HG03342 (cell line): ENCODE measurements around the gene MAP3K13.
"Not testable (repeated sequence)": the region's sequence is repeated elsewhere in the genome, so short reads cannot be mapped to it uniquely, and the experiment has no call there.

Experiments
- ATAC-seq: cut with Tn5 transposase; IDR thresholded peaks from one replicate; pipeline ENCODE4 v1.9.1; 2021; ENCODE audit warnings: mild to moderate bottlenecking, moderate library complexity; ENCODE audit not compliant: unreplicated experiment

MAP3K13 gene

DNA sequence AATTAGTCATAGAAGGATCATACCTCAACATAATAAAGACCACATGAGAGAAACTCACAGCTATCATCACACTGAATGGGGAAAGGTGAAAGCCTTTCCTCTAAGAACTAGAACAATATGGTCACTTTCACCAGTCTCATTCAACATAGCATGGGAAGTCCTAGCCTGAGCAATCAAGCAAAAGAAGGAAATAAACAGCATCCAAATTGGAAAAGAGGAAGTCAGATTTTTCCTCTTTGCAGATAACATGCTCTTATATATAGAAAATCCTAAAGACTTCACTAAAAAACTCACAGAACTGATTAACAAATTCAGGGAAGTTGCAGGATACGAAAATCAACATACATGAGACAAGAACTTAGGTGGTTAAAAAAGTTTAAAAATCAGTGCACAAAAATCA lies 24.7 kb downstream of the MAP3K13 start:
- no peak for ATAC-seq

DNA sequence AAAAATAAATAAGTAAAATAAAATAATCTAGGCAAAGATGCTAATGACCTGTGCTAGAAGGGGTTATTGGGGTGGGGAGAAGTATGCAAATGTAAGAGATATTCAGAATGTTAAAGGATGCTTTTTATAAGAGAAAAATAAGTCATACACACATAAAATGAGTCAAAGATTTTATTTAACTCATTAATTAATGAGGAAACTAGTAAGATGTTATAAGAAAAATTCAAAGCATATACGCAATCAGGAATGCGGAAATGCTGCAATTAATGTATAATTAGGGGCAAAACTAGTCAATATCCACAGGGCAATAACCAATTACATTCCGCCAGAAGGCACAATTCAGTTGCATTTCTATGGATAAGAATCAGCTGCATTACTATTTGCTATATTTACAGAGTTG lies 30.1 kb downstream of the MAP3K13 start:
- ATAC-seq: no peak

DNA sequence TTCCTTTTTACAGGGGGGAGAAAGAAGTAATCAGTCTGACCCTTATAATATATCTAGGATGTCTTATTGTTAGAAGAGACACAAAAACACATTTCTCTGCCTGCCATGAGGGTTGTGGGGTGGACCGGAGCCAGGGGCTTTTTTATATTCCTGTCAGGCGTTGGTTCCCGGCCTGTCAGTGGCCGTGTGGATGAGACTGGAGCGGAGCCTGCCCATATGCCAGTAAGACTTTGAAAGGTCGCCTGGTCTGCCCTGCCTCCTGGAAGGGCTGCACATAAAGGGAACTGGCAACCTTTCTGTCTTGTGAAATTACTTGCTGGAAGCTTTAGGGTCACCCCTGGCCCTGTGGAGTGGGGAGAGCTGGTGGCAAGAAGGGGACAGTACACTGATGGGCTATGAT lies 34.7 kb downstream of the MAP3K13 start:
- ATAC-seq: no peak

DNA sequence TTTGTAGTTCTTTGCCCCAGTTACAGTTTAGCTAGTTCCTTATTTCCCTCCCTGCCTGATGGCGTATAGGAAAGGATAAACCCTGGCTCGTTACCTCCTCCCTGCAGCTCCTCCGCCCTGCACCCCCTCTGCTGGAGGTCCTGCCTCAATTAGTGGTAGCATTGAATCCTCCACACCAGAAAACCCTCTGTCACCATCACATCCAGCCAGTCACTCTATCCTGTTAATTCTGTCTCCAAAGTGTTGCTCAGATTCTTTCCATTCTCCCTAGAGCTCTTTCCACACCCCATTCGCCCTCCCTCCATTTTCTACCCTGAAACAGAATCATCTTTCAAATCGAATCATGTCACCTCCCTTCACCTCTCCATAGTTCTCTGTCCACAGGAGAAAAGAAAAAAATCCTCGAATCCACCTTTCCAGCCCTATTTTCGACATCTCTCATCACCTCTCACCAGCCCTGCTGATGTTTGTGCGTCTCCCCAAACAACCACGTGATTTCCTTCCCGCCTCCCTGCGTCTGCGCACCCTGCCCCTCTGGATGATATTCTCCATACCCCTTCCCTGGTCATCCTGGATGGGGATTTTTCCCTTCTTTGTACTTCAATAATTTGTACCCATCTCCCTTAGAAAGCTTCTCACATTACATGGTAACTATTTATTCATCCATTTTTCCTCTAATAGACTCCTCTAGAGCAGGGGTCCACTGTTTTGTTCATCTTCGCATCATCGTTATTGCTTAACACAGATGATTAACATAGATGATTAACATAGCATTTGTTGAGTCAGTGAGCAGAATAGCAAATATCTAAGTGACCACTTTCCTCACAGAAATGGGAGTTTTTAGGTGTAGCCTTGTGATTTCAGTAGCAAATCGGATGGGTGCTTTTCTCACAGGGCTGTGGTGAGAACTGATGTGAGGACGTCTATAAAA lies 37.1 kb downstream of the MAP3K13 start:
- ATAC-seq: no peak

DNA sequence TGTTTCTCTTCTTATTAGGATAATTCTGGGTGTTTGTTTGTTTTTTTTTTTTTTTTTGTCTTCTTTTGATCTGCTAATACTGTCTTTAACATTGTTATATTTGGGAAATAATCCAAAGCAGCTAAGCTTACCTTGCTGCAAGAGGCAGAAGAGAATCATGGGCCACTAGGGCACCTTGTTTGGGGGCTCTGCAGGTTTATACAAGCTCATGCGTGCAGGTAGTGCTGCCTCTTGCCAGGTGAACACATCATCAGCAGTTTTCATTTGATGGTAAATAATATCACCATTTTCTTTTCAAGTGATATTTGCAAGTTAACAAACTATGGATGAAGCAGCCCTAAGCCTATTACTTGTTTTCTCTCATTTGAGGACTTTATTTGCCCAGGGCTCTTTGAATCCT lies 37.9 kb downstream of the MAP3K13 start:
- ATAC-seq: no peak

DNA sequence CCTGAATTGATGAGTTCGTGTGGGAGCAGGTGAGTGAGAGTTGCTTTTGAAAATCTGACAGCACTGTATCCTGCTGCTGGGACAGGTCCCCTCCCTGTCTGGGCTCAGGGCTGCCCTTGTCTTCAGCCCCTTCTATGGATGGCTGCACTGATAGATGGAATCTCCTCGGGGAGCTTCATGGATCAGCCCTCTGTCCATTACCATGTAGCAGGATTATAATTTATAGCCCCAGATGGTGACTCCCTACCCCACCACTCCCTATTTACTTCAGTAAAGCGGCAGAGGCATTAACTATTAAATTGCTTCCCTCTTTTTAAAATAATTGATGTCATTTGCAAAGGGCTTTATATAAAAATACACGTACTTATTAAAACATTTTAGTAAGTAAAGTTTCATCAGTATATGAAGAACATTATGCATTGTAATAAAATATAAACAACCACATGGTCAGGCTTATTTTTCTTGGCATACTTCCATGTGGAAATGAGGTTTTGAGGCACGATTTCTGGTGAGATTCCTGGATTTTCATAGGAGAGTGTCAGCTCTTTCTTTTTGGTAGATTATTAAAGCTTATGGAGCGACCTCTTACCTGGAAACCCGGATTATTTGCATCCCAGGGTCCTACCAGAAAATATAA lies 38.5 kb downstream of the MAP3K13 start:
- ATAC-seq: no peak

DNA sequence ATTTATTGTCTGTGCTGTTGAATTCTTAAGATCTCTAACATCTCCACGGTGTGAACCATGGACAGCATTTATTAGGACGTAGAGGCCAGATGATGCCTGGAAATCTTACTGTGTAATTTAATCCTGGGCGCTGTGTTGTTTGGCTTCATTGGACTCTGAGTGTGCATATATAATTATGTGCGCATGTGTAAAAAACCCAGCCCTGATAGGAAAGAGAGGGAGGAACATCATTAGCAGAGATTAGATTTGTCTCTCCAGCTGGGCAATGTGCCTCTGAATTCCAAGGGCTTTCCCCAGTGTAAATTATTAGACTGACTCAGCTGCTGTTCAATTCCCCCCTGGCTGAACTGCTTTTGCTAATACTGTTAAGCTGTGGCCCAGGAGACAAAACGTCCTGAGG lies 39.6 kb downstream of the MAP3K13 start:
- ATAC-seq: no peak

DNA sequence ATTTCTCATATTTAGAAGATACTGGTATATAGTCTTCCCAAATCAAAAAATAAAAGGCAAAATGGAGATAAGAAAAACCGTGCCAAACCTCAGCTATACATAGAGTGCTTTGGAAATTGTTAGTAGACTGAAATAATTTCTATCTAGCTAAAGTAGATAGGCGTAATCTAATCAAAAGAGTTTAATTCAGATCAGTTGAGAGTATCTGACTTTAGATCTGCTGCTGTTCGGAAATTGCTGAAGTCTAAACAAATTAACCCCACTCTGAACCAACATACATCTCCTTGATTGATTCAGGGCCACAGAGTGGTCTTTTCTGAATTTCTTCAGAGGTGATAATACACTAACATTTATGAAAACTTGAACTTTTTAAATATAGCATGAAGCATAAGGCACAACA lies 40.1 kb downstream of the MAP3K13 start:
- no peak for ATAC-seq

DNA sequence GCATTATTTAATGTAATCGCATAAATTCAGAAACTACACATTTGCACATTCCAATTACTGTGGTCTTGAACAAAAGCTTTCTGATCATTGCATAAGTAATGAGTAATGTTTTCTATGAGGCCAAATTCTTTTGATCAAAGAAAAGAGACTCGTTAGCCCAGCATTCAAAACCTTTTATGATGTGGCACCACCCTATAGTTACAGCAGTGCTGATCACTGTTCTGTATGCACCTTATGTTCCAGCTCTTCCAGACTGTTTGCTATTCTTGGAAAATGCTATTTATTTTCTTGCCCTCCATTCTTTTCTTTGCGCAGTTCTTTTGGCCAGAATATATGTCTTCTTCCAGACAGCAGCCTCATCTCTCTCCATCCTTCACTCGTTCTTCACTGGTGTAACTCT lies 42.3 kb downstream of the MAP3K13 start:
- no peak for ATAC-seq

DNA sequence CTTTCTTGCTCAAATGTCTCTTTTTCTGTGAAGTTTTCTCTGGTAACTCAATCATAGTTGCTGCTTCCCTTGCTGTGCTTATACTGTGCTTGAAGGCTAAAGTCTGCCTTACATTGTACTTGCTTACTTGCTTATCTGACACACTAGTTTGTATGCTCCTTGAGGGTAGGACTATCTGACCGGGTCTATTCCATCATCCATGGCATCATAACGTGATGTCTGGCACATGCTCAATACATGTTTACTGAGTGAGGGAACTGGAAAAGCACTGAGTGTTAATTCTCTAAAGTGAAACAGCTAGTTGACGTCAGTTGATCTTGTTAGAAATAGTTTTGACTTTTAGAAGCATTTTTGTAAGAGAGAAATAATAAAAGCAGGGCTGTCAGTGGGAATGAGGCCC lies 42.7 kb downstream of the MAP3K13 start:
- ATAC-seq: no peak

DNA sequence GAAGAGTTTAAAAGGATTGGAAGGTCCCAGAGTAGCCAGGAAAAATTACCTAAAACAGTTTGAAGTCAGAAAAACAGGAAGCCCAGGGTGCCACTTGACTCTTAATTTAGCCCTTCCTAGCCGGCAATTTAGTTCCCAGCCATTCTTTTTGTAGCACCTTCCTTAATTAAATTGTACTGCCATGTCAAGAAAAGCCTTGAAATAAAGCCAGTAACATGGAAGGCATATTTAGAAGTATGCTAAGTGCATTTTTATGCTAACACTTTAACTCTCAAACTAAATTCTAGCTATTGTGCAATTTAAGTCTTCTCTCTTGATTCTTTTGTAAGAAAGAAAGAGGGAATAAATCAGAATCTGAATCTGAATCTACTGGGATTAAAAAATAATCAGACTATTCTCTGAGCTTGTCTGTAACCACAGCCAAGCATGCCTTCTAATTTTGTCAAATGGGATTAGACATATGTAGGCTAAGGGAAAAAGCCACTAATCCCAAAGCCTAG lies 43.2 kb downstream of the MAP3K13 start:
- no peak for ATAC-seq

DNA sequence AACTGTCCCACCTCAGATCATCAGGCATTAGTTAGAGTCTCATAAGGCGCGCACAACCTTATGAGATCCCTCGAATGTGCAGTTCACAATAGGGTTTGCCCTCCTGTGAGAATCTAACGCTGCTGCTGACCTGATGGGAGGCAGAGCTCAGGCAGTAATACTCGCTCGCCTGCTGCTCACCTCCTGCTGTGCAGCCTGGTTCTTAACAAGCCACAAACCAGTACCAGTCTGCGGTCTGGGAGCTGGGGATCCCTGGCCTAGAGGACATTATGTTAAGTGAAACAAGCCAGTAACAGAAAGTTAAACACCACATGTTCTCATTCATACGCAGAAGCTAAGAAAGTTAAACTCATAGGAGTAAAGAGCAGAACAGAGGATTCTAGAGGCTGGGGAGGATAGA lies 47.0 kb downstream of the MAP3K13 start:
- ATAC-seq: no peak

DNA sequence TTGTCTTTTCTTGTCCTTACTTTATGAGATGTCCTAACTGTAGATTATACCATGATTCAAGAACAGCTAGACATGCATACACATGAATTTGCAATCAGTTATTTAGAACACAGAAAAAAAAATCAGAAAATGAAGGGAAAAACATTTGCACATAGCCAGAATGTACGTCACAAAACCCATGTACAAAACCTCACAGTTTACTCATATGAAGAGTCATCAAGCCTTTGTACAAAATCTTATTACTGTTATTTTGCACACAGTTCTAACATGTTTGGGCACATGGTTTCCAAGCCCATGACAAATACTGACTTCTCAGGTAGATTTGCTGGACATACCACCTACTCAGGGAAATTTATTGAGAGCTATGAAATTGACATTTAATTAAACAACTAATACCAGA lies 48.2 kb downstream of the MAP3K13 start:
- ATAC-seq: no peak

DNA sequence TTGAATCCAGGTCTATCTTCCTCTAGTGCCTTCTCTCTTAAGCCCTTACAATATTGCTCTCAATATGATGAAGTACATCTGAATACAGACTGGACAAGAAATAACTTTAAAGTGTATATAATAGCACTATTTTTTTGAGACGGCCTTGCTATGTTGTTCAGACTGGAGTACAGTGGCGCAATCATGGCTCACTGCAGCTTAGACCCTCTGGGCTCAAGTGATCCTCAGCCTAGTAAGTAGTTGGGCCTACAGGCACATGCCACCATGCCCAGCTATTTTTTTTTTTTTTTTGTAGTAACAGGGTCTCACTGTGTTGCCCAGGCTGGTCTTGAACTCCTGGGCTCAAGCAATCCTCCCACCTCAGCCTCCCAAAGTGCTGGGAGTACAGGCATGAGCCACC lies 53.6 kb downstream of the MAP3K13 start:
- no peak for ATAC-seq

DNA sequence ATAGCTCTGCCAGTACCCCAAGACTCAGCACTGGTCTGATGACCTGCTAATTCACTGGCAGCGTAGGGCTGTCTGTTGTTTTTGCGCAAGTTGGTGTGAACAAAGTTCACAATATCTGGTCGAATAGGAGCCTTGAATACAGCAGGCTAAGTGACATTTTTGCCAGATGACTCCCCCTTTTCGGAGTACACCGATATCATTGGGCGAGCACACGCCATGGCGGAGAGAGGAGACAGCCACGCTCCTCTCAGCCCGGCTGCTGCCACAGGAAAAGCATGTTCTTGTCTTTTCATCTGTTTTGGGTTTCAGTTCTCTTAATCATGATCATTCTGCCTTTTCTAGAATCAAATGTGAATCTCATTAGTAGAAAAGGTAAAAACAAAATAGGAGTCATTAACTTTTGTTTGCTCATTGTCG lies 55.6 kb downstream of the MAP3K13 start:
- ATAC-seq: not testable (repeated sequence)

DNA sequence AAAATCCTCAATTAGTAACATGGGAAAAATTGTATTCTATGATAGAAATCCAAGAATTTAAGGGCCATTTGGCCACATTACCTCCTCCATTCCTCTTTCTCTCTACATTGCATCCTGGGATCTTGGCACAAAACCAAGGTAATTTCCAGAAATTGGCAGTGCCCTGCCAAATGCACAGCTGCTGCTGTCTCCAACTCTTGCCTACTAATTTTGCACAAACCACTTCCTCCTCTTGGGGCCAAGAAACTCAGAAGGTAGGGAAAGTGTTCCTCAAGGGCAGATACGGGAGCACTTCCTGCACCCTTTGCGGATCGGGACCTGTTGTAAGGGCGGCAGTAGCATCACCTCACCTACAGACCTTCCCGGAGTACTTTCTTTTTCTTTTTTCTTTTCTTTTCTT lies 57.8 kb downstream of the MAP3K13 start:
- ATAC-seq: no peak

DNA sequence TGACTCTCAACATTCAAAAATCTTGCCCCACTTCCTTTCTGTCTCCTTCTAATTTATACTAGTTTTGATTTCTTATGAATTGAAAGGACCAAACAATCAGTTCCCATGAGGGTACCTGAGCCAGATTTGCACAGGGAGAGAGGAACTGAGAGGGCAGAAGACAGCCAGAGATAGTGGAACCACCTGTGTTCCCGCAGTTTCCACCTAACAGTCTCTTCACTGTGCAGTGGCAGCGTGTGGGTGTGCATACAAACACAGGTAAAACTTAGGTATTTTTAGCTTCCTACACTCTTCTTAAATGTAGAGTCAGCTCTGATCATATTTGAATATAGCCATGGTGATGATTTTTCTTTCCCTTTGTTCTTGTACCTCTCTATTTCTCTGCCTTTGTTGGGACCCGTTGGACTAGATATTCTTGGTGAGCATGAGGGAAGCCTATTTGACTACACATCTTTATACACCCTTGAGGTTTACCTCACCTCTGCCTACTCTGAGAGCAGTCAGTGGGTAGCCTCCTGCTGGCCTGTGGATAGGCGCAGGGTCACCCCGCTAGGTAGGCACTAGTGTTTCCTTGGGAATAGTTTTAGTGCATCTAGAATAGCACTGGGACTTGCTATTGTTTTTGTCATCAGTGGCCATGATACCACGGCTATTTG lies 58.8 kb downstream of the MAP3K13 start:
- ATAC-seq: peak; percentile 51

DNA sequence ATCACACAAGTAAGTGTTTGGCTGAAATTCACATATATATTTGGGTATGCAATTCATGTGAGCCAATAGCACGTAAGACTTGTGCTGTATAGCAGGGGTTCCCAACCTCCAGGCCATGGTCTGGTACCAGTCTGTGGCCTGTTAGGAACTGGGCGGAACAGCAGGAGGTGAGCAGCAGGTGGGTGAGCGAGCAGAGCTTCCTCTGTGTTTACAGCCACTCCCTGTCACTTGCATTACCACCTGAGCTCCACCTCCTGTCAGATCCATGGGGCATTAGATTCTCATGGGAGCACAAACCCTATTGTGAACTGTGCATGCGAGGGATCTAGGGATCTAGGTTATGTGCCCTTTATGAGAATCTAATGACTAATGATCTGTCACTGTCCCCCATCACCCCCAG lies 59.7 kb downstream of the MAP3K13 start:
- no peak for ATAC-seq

DNA sequence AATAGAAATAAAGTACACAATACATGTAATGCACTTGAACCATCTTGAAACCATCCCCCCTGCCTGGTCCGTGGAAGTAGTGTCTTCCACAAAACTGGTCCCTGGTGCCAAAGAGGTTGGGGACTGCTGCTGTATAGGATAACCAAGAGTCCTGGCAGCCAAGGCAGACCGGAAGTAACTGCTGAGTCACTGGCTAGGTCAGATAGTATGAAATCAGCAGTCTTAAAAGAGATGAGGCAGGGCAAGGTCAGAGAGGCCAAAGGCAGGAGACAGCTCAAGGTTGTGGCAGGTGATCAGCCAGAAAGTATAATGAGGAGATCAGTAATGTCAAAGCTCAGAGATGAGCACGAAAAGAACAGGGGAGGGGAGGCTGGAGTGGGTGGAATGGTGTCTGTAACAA lies 60.2 kb downstream of the MAP3K13 start:
- ATAC-seq: no peak

DNA sequence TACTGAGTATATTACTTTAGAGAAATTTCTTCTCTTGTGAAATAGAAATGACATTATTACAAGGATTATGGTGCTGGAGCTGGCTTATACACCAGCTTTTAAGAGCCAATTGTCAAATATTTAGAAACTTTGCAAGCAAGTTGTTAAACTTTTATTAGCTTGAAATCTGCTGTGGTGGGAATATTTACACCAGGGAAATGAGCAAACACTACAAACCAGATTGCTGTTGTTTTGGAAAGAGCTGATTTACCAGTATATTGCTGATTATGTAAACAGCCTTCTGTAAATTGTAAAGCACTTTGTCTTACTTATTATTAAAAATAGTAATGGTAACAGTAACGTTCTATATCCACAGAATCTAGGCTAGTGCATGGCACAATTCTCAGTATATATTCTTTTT lies 61.5 kb downstream of the MAP3K13 start:
- no peak for ATAC-seq

DNA sequence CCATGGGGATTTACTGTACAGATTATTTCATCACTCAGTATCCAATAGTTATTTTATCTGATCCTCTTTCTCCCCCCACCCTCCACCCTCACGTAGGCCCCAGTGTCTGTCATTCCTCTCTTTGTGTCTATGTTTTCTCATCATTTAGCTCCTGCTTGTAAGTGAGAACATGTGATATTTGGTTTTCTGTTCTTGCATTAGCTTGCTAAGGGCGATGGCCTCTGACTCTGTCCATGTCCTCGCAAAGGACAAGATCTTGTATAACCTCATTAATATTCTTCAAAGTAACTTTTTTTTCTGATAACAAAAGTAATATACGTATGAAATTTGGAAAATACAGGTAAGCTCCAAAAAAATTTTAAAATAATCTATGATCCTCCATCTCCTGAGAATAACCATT lies 67.4 kb downstream of the MAP3K13 start:
- ATAC-seq: no peak
